Activated naive CD4-positive, alpha-beta T cell treated with anti-CD3 and anti-CD28 coated beads, Interleukin-2, amount 10 ng/mL, durations not matched to agents 7 days and 5 days (primary cell): ENCODE data around the gene TUBB4B.

Source experiments
- CTCF ChIA-PET: fragments of 350-600 bp; sonication (Branson Sonifier 250); formaldehyde crosslinking; loops from one replicate; lab custom pipeline; 2021; ENCODE audit warnings: antibody characterized with exemption; lab: Charles Lee
- DNase-seq: peaks from one replicate; pipeline ENCODE4 v3.0.0-alpha.2; 2020
- H3K27ac Mint-ChIP-seq: one replicate; pipeline ENCODE4 v1.8.0; 2021; ENCODE audit warnings: mild to moderate bottlenecking, moderate library complexity, mixed read lengths
- H3K27me3 Mint-ChIP-seq: one replicate; pipeline ENCODE4 v1.8.0; 2021; ENCODE audit warnings: mild to moderate bottlenecking, mixed read lengths
- H3K36me3 Mint-ChIP-seq: one replicate; pipeline ENCODE4 v1.8.0; 2021; ENCODE audit warnings: mixed read lengths
- H3K4me1 Mint-ChIP-seq: one replicate; pipeline ENCODE4 v1.8.0; 2021; ENCODE audit warnings: mixed read lengths
- H3K4me3 Mint-ChIP-seq: one replicate; pipeline ENCODE4 v1.8.0; 2021; ENCODE audit warnings: mild to moderate bottlenecking, moderate library complexity, mixed read lengths
- H3K9me3 Mint-ChIP-seq: one replicate; pipeline ENCODE4 v1.8.0; 2021; ENCODE audit warnings: mixed read lengths

The TUBB4B gene

GRCh38 chr9:137217276-137218211, 23.5 kb upstream of the TUBB4B start:
- Mint-ChIP-seq H3K9me3 (no peaks in the 10 kb centered on the region), H3K4me1 (peaks cover 2% of the 10 kb centered on the region), H3K4me3 (no peak overlapping the region), H3K36me3 (peaks cover 3% of the 10 kb centered on the region), H3K27me3 (no peaks in the 10 kb centered on the region), H3K27ac (no peak overlapping the region)
- no peak for DNase-seq
- CTCF ChIA-PET, result interaction anchor here (0.6 to 1.2 kb wide), 3 partner anchors 19 to 203 kb away, joined by 3 to 5 read pairs (median 4); no protein-coding TSS in a partner anchor

GRCh38 chr9:137218212-137218753, 22.8 kb upstream of the TUBB4B start:
- H3K27ac Mint-ChIP-seq, result no peak overlapping the region
- no peaks in the 10 kb centered on the region for H3K36me3 Mint-ChIP-seq
- H3K9me3 Mint-ChIP-seq, result no peaks in the 10 kb centered on the region
- no peaks in the 10 kb centered on the region for H3K27me3 Mint-ChIP-seq
- DNase-seq, result no peak
- no peak overlapping the region for H3K4me3 Mint-ChIP-seq
- CTCF ChIA-PET, result no interaction called here
- peaks cover 7% of the 10 kb centered on the region for H3K4me1 Mint-ChIP-seq

GRCh38 chr9:137218754-137219271, 22.3 kb upstream of the TUBB4B start:
- CTCF ChIA-PET, result no interaction called here

GRCh38 chr9:137219757-137220316, 21.2 kb upstream of the TUBB4B start:
- no peaks in the 10 kb centered on the region for H3K36me3 Mint-ChIP-seq
- no peaks in the 10 kb centered on the region for H3K27me3 Mint-ChIP-seq
- CTCF ChIA-PET, result interaction anchor here (1.5 kb wide), 1 partner anchor 17 kb away, joined by 3 read pairs; no protein-coding TSS in a partner anchor
- peak overlapping the region; percentile 21 for H3K4me3 Mint-ChIP-seq
- no peak for DNase-seq
- H3K27ac Mint-ChIP-seq, result no peak overlapping the region
- no peaks in the 10 kb centered on the region for H3K9me3 Mint-ChIP-seq
- peaks cover 14% of the 10 kb centered on the region for H3K4me1 Mint-ChIP-seq

More at GRCh38 chr9:137218754-137219271, 22.3 kb upstream of the TUBB4B start:
- Mint-ChIP-seq H3K9me3 (no peaks in the 10 kb centered on the region), H3K27ac (no peak overlapping the region), H3K4me3 (no peak overlapping the region), H3K27me3 (no peaks in the 10 kb centered on the region), H3K36me3 (no peaks in the 10 kb centered on the region), H3K4me1 (peaks cover 7% of the 10 kb centered on the region)
- no peak for DNase-seq

GRCh38 chr9:137220317-137221094, 20.6 kb upstream of the TUBB4B start:
- DNase-seq, result no peak
- H3K27ac Mint-ChIP-seq, result no peak overlapping the region
- H3K4me3 Mint-ChIP-seq, result peak overlapping the region; percentile 58
- no peaks in the 10 kb centered on the region for H3K27me3 Mint-ChIP-seq
- no peaks in the 10 kb centered on the region for H3K36me3 Mint-ChIP-seq
- CTCF ChIA-PET, result interaction anchor here (1.5 kb wide), 1 partner anchor 16 kb away, joined by 3 read pairs; no protein-coding TSS in a partner anchor
- peaks cover 19% of the 10 kb centered on the region for H3K4me1 Mint-ChIP-seq
- no peaks in the 10 kb centered on the region for H3K9me3 Mint-ChIP-seq

- H3K4me1 Mint-ChIP-seq, result peaks cover 19% of the 10 kb centered on the region
- H3K36me3 Mint-ChIP-seq, result no peaks in the 10 kb centered on the region
- no peaks in the 10 kb centered on the region for H3K27me3 Mint-ChIP-seq
- peak overlapping the region; percentile 58 for H3K4me3 Mint-ChIP-seq
- H3K9me3 Mint-ChIP-seq, result no peaks in the 10 kb centered on the region
- CTCF ChIA-PET, result interaction anchor here (2.4 kb wide), 1 partner anchor 33 kb away, joined by 7 read pairs; the partner anchor contains the start of genes ANAPC2 and SSNA1
- no peak overlapping the region for H3K27ac Mint-ChIP-seq
- no peak for DNase-seq
Observed at GRCh38 chr9:137221095-137221505, 20.0 kb upstream of the TUBB4B start.

- peaks cover 23% of the 10 kb centered on the region for H3K4me1 Mint-ChIP-seq
- H3K4me3 Mint-ChIP-seq, result no peak overlapping the region
- H3K27me3 Mint-ChIP-seq, result no peaks in the 10 kb centered on the region
- no peak overlapping the region for H3K27ac Mint-ChIP-seq
- peak; percentile 62 for DNase-seq
- no peaks in the 10 kb centered on the region for H3K9me3 Mint-ChIP-seq
- CTCF ChIA-PET, result interaction anchor here (1.3 to 2.4 kb wide), 2 partner anchors 33 to 126 kb away, joined by 4 to 7 read pairs; partner anchors contain the start of genes ANAPC2 and SSNA1
- no peaks in the 10 kb centered on the region for H3K36me3 Mint-ChIP-seq
Observed at GRCh38 chr9:137221506-137222111, 19.5 kb upstream of the TUBB4B start.

GRCh38 chr9:137222190-137223077, 18.7 kb upstream of the TUBB4B start, which contains the start of gene RNF208:
Gene RNF208 (minus strand): TSS chr9:137222240. CDS start chr9:137221212, 1,028 bp downstream.
- peak; percentile 44 for DNase-seq
- Mint-ChIP-seq H3K9me3 (no peaks in the 10 kb centered on the region), H3K27me3 (peaks cover 1% of the 10 kb centered on the region), H3K4me1 (peaks cover 22% of the 10 kb centered on the region), H3K4me3 (peak within 1 kb of the TSS; percentile 81), H3K27ac (peak within 1 kb of the TSS; percentile 84), H3K36me3 (no peaks in the 10 kb centered on the region)
- CTCF ChIA-PET, result interaction anchor here (0.9 to 6.1 kb wide), 6 partner anchors 14 to 187 kb away, joined by 3 to 45 read pairs (median 4); partner anchors contain the start of genes ANAPC2 and SSNA1

- peak; percentile 98 for DNase-seq
- H3K4me1 Mint-ChIP-seq, result peaks cover 25% of the 10 kb centered on the region
- H3K27ac Mint-ChIP-seq, result peak overlapping the region; percentile 84
- CTCF ChIA-PET, result interaction anchor here (0.9 to 6.1 kb wide), 6 partner anchors 14 to 188 kb away, joined by 3 to 45 read pairs (median 4); partner anchors contain the start of genes ANAPC2 and SSNA1
- peaks cover 5% of the 10 kb centered on the region for H3K27me3 Mint-ChIP-seq
- no peaks in the 10 kb centered on the region for H3K9me3 Mint-ChIP-seq
- H3K36me3 Mint-ChIP-seq, result no peaks in the 10 kb centered on the region
- peak overlapping the region; percentile 81 for H3K4me3 Mint-ChIP-seq
Observed at GRCh38 chr9:137223078-137223970, 17.8 kb upstream of the TUBB4B start.

GRCh38 chr9:137224830-137225694, 16.0 kb upstream of the TUBB4B start, which contains the start of gene CYSRT1:
Gene CYSRT1 (plus strand): TSS chr9:137225174. CDS start chr9:137225622, 448 bp downstream.
- DNase-seq, result peak; percentile 53
- no peaks in the 10 kb centered on the region for H3K9me3 Mint-ChIP-seq
- CTCF ChIA-PET, result interaction anchor here (0.7 to 6.1 kb wide), 10 partner anchors 12 to 196 kb away, joined by 3 to 45 read pairs (median 4); partner anchors contain the start of genes ANAPC2 and SSNA1
- no peaks in the 10 kb centered on the region for H3K36me3 Mint-ChIP-seq
- H3K4me3 Mint-ChIP-seq, result peak within 1 kb of the TSS; percentile 81
- H3K4me1 Mint-ChIP-seq, result peaks cover 25% of the 10 kb centered on the region
- peaks cover 16% of the 10 kb centered on the region for H3K27me3 Mint-ChIP-seq
- H3K27ac Mint-ChIP-seq, result peak within 1 kb of the TSS; percentile 84
